ENCODE measurements around the gene GPC5. TPM values are rescaled to one million over a fixed set of nuclear protein-coding genes. Genes with fewer than 3 reads are reported as not detected.

GPC5 gene
- total RNA-seq, 1 donor from 2014 or later: 6.3 TPM

- no peaks in the 10 kb centered on the region for H3K36me3 ChIP-seq (ENCODE audit: control insufficient read depth in 3 of 3, insufficient read depth in 3 of 3, low read length in 3 of 3)
- no peak overlapping the region for H3K9ac ChIP-seq (ENCODE audit: low read depth in 1 of 3, low read length in 3 of 3)
- H3K9me3 ChIP-seq (ENCODE audit: control insufficient read depth in 3 of 3, low read length in 3 of 3): no peaks in the 10 kb centered on the region
- no peak overlapping the region for H3K27ac ChIP-seq (ENCODE audit: low read depth, low read length)
- H3K27me3 ChIP-seq (ENCODE audit: control insufficient read depth in 3 of 3, insufficient read depth in 3 of 3, low read length in 3 of 3): no peaks in the 10 kb centered on the region
- no peak overlapping the region for H3K4me3 ChIP-seq (ENCODE audit: low read length in 3 of 3)
- H3K4me1 ChIP-seq (ENCODE audit: control insufficient read depth in 3 of 3, insufficient read depth in 3 of 3, low read length in 3 of 3): no peaks in the 10 kb centered on the region
Measured at GRCh38 chr13:92807966-92808365, 1409.5 kb downstream of the GPC5 start.

GRCh38 chr13:92821324-92821723, 1422.9 kb downstream of the GPC5 start:
- no peak overlapping the region for H3K9ac ChIP-seq (ENCODE audit: low read depth in 1 of 3, low read length in 3 of 3)
- H3K27me3 ChIP-seq (ENCODE audit: control insufficient read depth in 3 of 3, insufficient read depth in 3 of 3, low read length in 3 of 3): no peaks in the 10 kb centered on the region
- H3K4me1 ChIP-seq (ENCODE audit: control insufficient read depth in 3 of 3, insufficient read depth in 3 of 3, low read length in 3 of 3): no peaks in the 10 kb centered on the region
- no peak overlapping the region for H3K4me3 ChIP-seq (ENCODE audit: low read length in 3 of 3)
- no peaks in the 10 kb centered on the region for H3K9me3 ChIP-seq (ENCODE audit: control insufficient read depth in 3 of 3, low read length in 3 of 3)
- no peaks in the 10 kb centered on the region for H3K36me3 ChIP-seq (ENCODE audit: control insufficient read depth in 3 of 3, insufficient read depth in 3 of 3, low read length in 3 of 3)
- H3K27ac ChIP-seq (ENCODE audit: low read depth, low read length): no peak overlapping the region

GRCh38 chr13:92823059-92823458, 1424.6 kb downstream of the GPC5 start:
- no peak overlapping the region for H3K27ac ChIP-seq (ENCODE audit: low read depth, low read length)
- no peaks in the 10 kb centered on the region for H3K27me3 ChIP-seq (ENCODE audit: control insufficient read depth in 3 of 3, insufficient read depth in 3 of 3, low read length in 3 of 3)
- H3K9ac ChIP-seq (ENCODE audit: low read depth in 1 of 3, low read length in 3 of 3): no peak overlapping the region
- no peaks in the 10 kb centered on the region for H3K4me1 ChIP-seq (ENCODE audit: control insufficient read depth in 3 of 3, insufficient read depth in 3 of 3, low read length in 3 of 3)
- H3K9me3 ChIP-seq (ENCODE audit: control insufficient read depth in 3 of 3, low read length in 3 of 3): no peaks in the 10 kb centered on the region
- H3K36me3 ChIP-seq (ENCODE audit: control insufficient read depth in 3 of 3, insufficient read depth in 3 of 3, low read length in 3 of 3): no peaks in the 10 kb centered on the region
- H3K4me3 ChIP-seq (ENCODE audit: low read length in 3 of 3): no peak overlapping the region

GRCh38 chr13:92825938-92826596, 1427.6 kb downstream of the GPC5 start:
- no peak overlapping the region for H3K9ac ChIP-seq (ENCODE audit: low read depth in 1 of 3, low read length in 3 of 3)
- peaks cover 0 to 3% (median 0%) of the 10 kb centered on the region in 3 donors for H3K9me3 ChIP-seq (ENCODE audit: control insufficient read depth in 3 of 3, low read length in 3 of 3)
- no peaks in the 10 kb centered on the region for H3K36me3 ChIP-seq (ENCODE audit: control insufficient read depth in 3 of 3, insufficient read depth in 3 of 3, low read length in 3 of 3)
- H3K27ac ChIP-seq (ENCODE audit: low read depth, low read length): no peak overlapping the region
- no peak overlapping the region for H3K4me3 ChIP-seq (ENCODE audit: low read length in 3 of 3)
- no peaks in the 10 kb centered on the region for H3K4me1 ChIP-seq (ENCODE audit: control insufficient read depth in 3 of 3, insufficient read depth in 3 of 3, low read length in 3 of 3)
- H3K27me3 ChIP-seq (ENCODE audit: control insufficient read depth in 3 of 3, insufficient read depth in 3 of 3, low read length in 3 of 3): no peaks in the 10 kb centered on the region

- H3K9ac ChIP-seq (ENCODE audit: low read depth in 1 of 3, low read length in 3 of 3): no peak overlapping the region
- no peaks in the 10 kb centered on the region for H3K27me3 ChIP-seq (ENCODE audit: control insufficient read depth in 3 of 3, insufficient read depth in 3 of 3, low read length in 3 of 3)
- no peak overlapping the region for H3K4me3 ChIP-seq (ENCODE audit: low read length in 3 of 3)
- H3K4me1 ChIP-seq (ENCODE audit: control insufficient read depth in 3 of 3, insufficient read depth in 3 of 3, low read length in 3 of 3): no peaks in the 10 kb centered on the region
- H3K36me3 ChIP-seq (ENCODE audit: control insufficient read depth in 3 of 3, insufficient read depth in 3 of 3, low read length in 3 of 3): no peaks in the 10 kb centered on the region
- no peak overlapping the region for H3K27ac ChIP-seq (ENCODE audit: low read depth, low read length)
- H3K9me3 ChIP-seq (ENCODE audit: control insufficient read depth in 3 of 3, low read length in 3 of 3): peaks cover 0 to 3% (median 0%) of the 10 kb centered on the region in 3 donors
Measured at GRCh38 chr13:92827503-92827902, 1429.1 kb downstream of the GPC5 start.

GRCh38 chr13:92829930-92830329, 1431.5 kb downstream of the GPC5 start:
- H3K9me3 ChIP-seq (ENCODE audit: control insufficient read depth in 3 of 3, low read length in 3 of 3): peaks cover 0 to 3% (median 0%) of the 10 kb centered on the region in 3 donors
- H3K36me3 ChIP-seq (ENCODE audit: control insufficient read depth in 3 of 3, insufficient read depth in 3 of 3, low read length in 3 of 3): no peaks in the 10 kb centered on the region
- no peaks in the 10 kb centered on the region for H3K27me3 ChIP-seq (ENCODE audit: control insufficient read depth in 3 of 3, insufficient read depth in 3 of 3, low read length in 3 of 3)
- no peak overlapping the region for H3K27ac ChIP-seq (ENCODE audit: low read depth, low read length)
- H3K9ac ChIP-seq (ENCODE audit: low read depth in 1 of 3, low read length in 3 of 3): no peak overlapping the region
- no peak overlapping the region for H3K4me3 ChIP-seq (ENCODE audit: low read length in 3 of 3)
- no peaks in the 10 kb centered on the region for H3K4me1 ChIP-seq (ENCODE audit: control insufficient read depth in 3 of 3, insufficient read depth in 3 of 3, low read length in 3 of 3)

GRCh38 chr13:92830821-92831220, 1432.4 kb downstream of the GPC5 start:
- Histone ChIP-seq H3K4me1 (ENCODE audit: control insufficient read depth in 3 of 3, insufficient read depth in 3 of 3, low read length in 3 of 3) (no peaks in the 10 kb centered on the region), H3K27ac (ENCODE audit: low read depth, low read length) (no peak overlapping the region), H3K4me3 (ENCODE audit: low read length in 3 of 3) (no peak overlapping the region), H3K9me3 (ENCODE audit: control insufficient read depth in 3 of 3, low read length in 3 of 3) (peaks cover 0 to 3% (median 0%) of the 10 kb centered on the region in 3 donors), H3K9ac (ENCODE audit: low read depth in 1 of 3, low read length in 3 of 3) (no peak overlapping the region), H3K27me3 (ENCODE audit: control insufficient read depth in 3 of 3, insufficient read depth in 3 of 3, low read length in 3 of 3) (no peaks in the 10 kb centered on the region), H3K36me3 (ENCODE audit: control insufficient read depth in 3 of 3, insufficient read depth in 3 of 3, low read length in 3 of 3) (no peaks in the 10 kb centered on the region)

GRCh38 chr13:92833071-92833470, 1434.7 kb downstream of the GPC5 start:
- Histone ChIP-seq H3K36me3 (ENCODE audit: control insufficient read depth in 3 of 3, insufficient read depth in 3 of 3, low read length in 3 of 3) (no peaks in the 10 kb centered on the region), H3K9me3 (ENCODE audit: control insufficient read depth in 3 of 3, low read length in 3 of 3) (peaks cover 0 to 3% (median 0%) of the 10 kb centered on the region in 3 donors), H3K27ac (ENCODE audit: low read depth, low read length) (no peak overlapping the region), H3K4me1 (ENCODE audit: control insufficient read depth in 3 of 3, insufficient read depth in 3 of 3, low read length in 3 of 3) (no peaks in the 10 kb centered on the region), H3K9ac (ENCODE audit: low read depth in 1 of 3, low read length in 3 of 3) (no peak overlapping the region), H3K4me3 (ENCODE audit: low read length in 3 of 3) (no peak overlapping the region), H3K27me3 (ENCODE audit: control insufficient read depth in 3 of 3, insufficient read depth in 3 of 3, low read length in 3 of 3) (no peaks in the 10 kb centered on the region)

GRCh38 chr13:92836171-92836570, 1437.8 kb downstream of the GPC5 start:
- H3K27ac ChIP-seq (ENCODE audit: low read depth, low read length): no peak overlapping the region
- no peaks in the 10 kb centered on the region for H3K4me1 ChIP-seq (ENCODE audit: control insufficient read depth in 3 of 3, insufficient read depth in 3 of 3, low read length in 3 of 3)
- H3K9me3 ChIP-seq (ENCODE audit: control insufficient read depth in 3 of 3, low read length in 3 of 3): peaks cover 0 to 4% (median 0%) of the 10 kb centered on the region in 3 donors
- no peaks in the 10 kb centered on the region for H3K36me3 ChIP-seq (ENCODE audit: control insufficient read depth in 3 of 3, insufficient read depth in 3 of 3, low read length in 3 of 3)
- H3K4me3 ChIP-seq (ENCODE audit: low read length in 3 of 3): no peak overlapping the region
- no peak overlapping the region for H3K9ac ChIP-seq (ENCODE audit: low read depth in 1 of 3, low read length in 3 of 3)
- H3K27me3 ChIP-seq (ENCODE audit: control insufficient read depth in 3 of 3, insufficient read depth in 3 of 3, low read length in 3 of 3): no peaks in the 10 kb centered on the region

- H3K36me3 ChIP-seq (ENCODE audit: control insufficient read depth in 3 of 3, insufficient read depth in 3 of 3, low read length in 3 of 3): no peaks in the 10 kb centered on the region
- peaks cover 0 to 4% (median 0%) of the 10 kb centered on the region in 3 donors for H3K9me3 ChIP-seq (ENCODE audit: control insufficient read depth in 3 of 3, low read length in 3 of 3)
- no peak overlapping the region for H3K27ac ChIP-seq (ENCODE audit: low read depth, low read length)
- H3K4me1 ChIP-seq (ENCODE audit: control insufficient read depth in 3 of 3, insufficient read depth in 3 of 3, low read length in 3 of 3): peaks cover 0 to 4% (median 0%) of the 10 kb centered on the region in 3 donors
- H3K9ac ChIP-seq (ENCODE audit: low read depth in 1 of 3, low read length in 3 of 3): no peak overlapping the region
- H3K27me3 ChIP-seq (ENCODE audit: control insufficient read depth in 3 of 3, insufficient read depth in 3 of 3, low read length in 3 of 3): no peaks in the 10 kb centered on the region
- no peak overlapping the region for H3K4me3 ChIP-seq (ENCODE audit: low read length in 3 of 3)
Measured at GRCh38 chr13:92838786-92839185, 1440.4 kb downstream of the GPC5 start.

Data from skeletal muscle tissue (tissue), 4 donors.